Right ventricle myocardium inferior (tissue), 1 donor: Measurements from ENCODE around the gene TTLL9. TPM values are rescaled to one million over a fixed set of nuclear protein-coding genes. Genes with fewer than 3 reads are reported as not detected.

Source experiments
- ATAC-seq: fragments of 200-7000 bp; cut with Tn5 transposase; one replicate; pipeline ENCODE4 v1.9.1; 2020; ENCODE audit warnings: mild to moderate bottlenecking, moderate library complexity
- DNase-seq: peaks from one replicate; pipeline ENCODE4 v3.0.0; 2021; ENCODE audit errors: missing footprints
- intact Hi-C: fragments of 100-400 bp; cut with DNase I; formaldehyde crosslinking; loops from one replicate; pipeline ENCODE4 v1.11.0; 2022
- total RNA-seq: library from RNA; stranded (reverse); fragmentation: NEBNext Ultra II Directional; extraction: Animal tissue kit (Norgen Biotek cat#: 25700); gene quantifications from one replicate; pipeline ENCODE4 v1.2.1, GENCODE V29; 2021
- donor health status: DM: no; HTN: yes; CAD: no; lungs with severe emphysema.

The TTLL9 gene
- total RNA-seq, 1 donor from 2014 or later: not detected

DNA sequence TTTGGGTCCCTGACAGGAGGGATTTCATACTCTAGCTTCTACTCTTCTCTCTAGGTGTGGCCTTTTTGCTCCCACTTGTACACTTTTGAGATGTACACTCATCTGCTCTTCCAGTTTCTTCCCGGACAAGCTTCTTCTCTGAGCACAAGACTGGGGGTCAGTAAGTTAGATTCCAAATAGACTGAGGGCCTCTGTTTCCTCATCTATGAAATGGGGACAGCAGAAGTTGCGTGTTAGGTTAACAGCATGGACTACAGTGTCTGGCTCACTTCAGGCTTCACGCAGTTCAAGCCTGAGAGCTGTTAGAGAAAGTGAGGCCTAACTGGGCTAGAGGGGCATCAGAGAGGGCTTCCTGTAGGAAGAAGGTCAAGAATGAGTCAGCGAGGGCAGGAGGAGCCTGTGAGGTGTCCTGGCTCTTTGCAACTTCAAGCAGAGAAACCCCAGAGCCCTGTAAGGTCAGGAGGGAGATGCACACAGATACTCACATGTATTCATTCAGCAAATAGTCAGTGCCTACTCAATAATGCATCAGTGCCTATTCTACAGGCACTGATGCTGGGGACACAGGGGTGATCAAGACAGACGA lies 118.1 kb downstream of the TTLL9 start:
- no peak for ATAC-seq
- intact Hi-C loops: no loop called here
- no peak for DNase-seq

DNA sequence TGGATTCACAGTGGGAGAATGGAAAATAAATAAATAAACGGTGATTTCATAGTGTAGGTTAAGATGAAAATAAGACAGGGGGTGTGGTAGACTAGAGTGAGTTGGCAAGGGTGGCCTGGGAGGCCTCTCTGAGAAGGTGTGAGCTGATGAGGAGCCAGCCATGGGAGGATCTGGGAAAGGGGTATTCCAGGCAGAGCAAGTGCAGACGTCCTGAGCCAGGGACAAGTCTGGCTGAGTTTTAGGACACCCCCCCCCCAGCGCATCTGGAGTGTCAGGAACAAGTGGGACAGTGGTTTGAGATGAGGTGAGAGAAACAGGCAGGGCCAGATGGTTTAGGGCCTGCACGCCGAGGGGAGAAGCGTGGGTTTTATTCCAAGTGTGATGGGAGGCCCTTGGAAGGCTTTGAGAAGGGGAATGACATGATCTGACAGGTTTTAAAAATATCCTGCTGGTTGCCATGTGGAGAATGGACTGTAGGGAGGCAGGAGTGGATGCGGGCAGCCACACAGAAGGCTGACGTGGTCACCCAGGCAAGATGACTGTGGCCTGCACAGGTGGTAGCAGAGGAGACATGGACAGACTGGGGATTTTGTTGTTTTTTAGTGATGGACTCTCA lies 118.7 kb downstream of the TTLL9 start:
- ATAC-seq (no peak), DNase-seq (no peak)
- intact Hi-C loops: no loop called here

GRCh38 chr20:31990641-31991338 lies 120.4 kb downstream of the TTLL9 start:
- no peak for ATAC-seq
- intact Hi-C loops: no loop called here
- DNase-seq: no peak

GRCh38 chr20:31991339-31991705 lies 120.9 kb downstream of the TTLL9 start:
- DNase-seq: no peak
- intact Hi-C loops: no loop called here
- no peak for ATAC-seq

DNA sequence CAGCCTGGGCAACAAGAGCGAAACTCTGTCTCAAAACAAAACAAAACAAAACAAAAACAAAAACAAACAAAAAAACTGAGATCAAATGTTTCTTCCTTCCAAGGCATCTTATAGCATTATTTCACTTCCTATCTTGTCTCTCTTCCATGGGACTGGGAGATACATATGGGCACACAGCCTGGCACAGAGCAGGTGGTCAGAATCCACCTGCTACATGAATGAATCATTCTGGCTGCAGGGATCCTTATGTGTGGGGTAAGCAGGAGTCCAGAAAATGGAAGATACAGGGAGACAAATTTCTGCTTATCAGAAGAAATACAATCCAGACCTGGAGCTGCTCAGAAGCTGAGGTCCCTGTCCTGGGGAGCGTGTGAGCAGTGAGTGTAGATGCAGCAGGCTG lies 121.7 kb downstream of the TTLL9 start:
- intact Hi-C loops: no loop called here

More for the DNA sequence above, 121.7 kb downstream of the TTLL9 start:
- ATAC-seq (no peak), DNase-seq (no peak)

Other genes starting within 250 kb of the TTLL9 start
- gene COX4I2, start 232.7 kb upstream of the TTLL9 start, total RNA-seq: 7.1 TPM
- 55.2 TPM for gene BCL2L1, start 147.8 kb upstream of the TTLL9 start, total RNA-seq
- gene TPX2, start 131.3 kb upstream of the TTLL9 start, total RNA-seq: 1.2 TPM
- 0.35 TPM for gene MYLK2, start 51.3 kb upstream of the TTLL9 start, total RNA-seq
- gene FOXS1, start 25.0 kb upstream of the TTLL9 start, total RNA-seq: 0.89 TPM
- 2.9 TPM for gene DUSP15, start 107 bp upstream of the TTLL9 start, total RNA-seq
- gene PDRG1, start 81.4 kb downstream of the TTLL9 start, total RNA-seq: 11.0 TPM
- not detected for gene XKR7, start 97.5 kb downstream of the TTLL9 start, total RNA-seq
- 10.3 TPM for gene CCM2L, start 139.8 kb downstream of the TTLL9 start, total RNA-seq
- gene HCK, start 181.6 kb downstream of the TTLL9 start, total RNA-seq: 7.0 TPM
- 25.3 TPM for gene TM9SF4, start 239.1 kb downstream of the TTLL9 start, total RNA-seq